Measurements from ENCODE around the gene GPR139. TPM values are rescaled to one million over a fixed set of nuclear protein-coding genes. Genes with fewer than 3 reads are reported as not detected.

GPR139 gene
- total RNA-seq: not detected

GRCh38 chr16:20073203-20074098, at the start of gene GPR139:
GPR139 (minus strand) TSS chr16:20073890; CDS start chr16:20073616, 274 bp downstream.
- H3K4me3 ChIP-seq: no peak within 1 kb of the TSS

DNA sequence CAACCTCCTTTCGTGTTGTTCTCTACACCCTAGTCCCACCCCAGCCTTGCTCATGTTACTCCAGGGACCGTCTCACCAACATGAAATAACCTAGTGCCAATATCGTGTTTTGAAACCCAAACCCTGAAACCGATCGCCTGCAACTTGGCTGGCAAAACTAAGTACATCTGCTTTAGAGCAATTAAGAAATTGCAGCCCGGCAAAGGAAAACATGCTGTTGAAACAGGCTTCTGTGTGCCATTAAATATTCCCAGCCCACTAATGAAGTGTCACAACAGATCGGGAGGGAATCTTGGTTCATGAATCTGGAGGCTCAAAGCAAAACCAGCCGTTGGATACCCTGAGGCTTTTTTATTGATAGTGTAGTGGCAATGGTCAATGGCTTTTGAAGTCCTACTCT, 48.3 kb upstream of the GPR139 start:
- no peak for DNase-seq (ENCODE audit: low spot score)
- H3K27me3 ChIP-seq (replicated peaks; ENCODE audit: insufficient read depth): no peaks in the 10 kb centered on the region
- H3K4me1 ChIP-seq (ENCODE audit: control insufficient read depth in 1 of 2, low read depth in 2 of 2): no peaks in the 10 kb centered on the region
- H3K27ac ChIP-seq: no peak overlapping the region
- TF ChIP-seq, protein P1, sequence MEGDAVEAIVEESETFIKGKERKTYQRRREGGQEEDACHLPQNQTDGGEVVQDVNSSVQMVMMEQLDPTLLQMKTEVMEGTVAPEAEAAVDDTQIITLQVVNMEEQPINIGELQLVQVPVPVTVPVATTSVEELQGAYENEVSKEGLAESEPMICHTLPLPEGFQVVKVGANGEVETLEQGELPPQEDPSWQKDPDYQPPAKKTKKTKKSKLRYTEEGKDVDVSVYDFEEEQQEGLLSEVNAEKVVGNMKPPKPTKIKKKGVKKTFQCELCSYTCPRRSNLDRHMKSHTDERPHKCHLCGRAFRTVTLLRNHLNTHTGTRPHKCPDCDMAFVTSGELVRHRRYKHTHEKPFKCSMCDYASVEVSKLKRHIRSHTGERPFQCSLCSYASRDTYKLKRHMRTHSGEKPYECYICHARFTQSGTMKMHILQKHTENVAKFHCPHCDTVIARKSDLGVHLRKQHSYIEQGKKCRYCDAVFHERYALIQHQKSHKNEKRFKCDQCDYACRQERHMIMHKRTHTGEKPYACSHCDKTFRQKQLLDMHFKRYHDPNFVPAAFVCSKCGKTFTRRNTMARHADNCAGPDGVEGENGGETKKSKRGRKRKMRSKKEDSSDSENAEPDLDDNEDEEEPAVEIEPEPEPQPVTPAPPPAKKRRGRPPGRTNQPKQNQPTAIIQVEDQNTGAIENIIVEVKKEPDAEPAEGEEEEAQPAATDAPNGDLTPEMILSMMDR (IDR thresholded peaks at IDR 0.05): no peak
- H3K36me3 ChIP-seq: no peaks in the 10 kb centered on the region
- ATAC-seq (ENCODE audit: insufficient number of reproducible peaks, low FRiP score, low read depth): no peak
- no peak overlapping the region for H3K4me3 ChIP-seq
- H3K9me3 ChIP-seq: no peaks in the 10 kb centered on the region

More at GRCh38 chr16:20073203-20074098, at the start of gene GPR139:
- Histone ChIP-seq H3K27me3 (replicated peaks; ENCODE audit: insufficient read depth) (no peaks in the 10 kb centered on the region), H3K36me3 (no peaks in the 10 kb centered on the region), H3K27ac (no peak within 1 kb of the TSS), H3K9me3 (no peaks in the 10 kb centered on the region), H3K4me1 (ENCODE audit: control insufficient read depth in 1 of 2, low read depth in 2 of 2) (no peaks in the 10 kb centered on the region)
- DNase-seq (ENCODE audit: low spot score): no peak
- ATAC-seq (ENCODE audit: insufficient number of reproducible peaks, low FRiP score, low read depth): no peak
- TF ChIP-seq, protein P1 (IDR thresholded peaks at IDR 0.05): no peak

DNA sequence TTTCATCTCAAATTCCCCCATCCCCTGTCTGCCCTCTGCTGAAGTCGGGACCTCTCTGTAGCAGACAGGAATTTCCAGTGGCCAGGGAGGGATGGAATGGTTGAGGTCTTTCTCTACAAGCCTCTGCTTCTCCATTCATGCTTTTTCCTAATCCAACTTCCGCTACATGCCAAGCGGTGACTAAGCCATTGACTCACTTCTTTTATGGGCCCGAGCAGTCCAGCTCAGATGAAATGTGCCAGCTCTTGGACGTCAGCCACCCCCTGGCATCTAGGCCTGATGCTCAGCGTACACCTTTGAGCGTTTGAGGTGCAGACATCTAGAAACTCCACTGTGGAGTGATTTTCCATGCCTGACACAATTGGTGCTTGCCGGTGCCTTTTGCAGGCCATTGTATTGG, 40.7 kb upstream of the GPR139 start:
- H3K27ac ChIP-seq: no peak overlapping the region
- H3K9me3 ChIP-seq: no peaks in the 10 kb centered on the region
- H3K36me3 ChIP-seq: no peaks in the 10 kb centered on the region
- no peak for DNase-seq (ENCODE audit: low spot score)
- H3K4me3 ChIP-seq: no peak overlapping the region
- no peak for ATAC-seq (ENCODE audit: insufficient number of reproducible peaks, low FRiP score, low read depth)
- TF ChIP-seq, protein P1 (IDR thresholded peaks at IDR 0.05): no peak
- H3K27me3 ChIP-seq (replicated peaks; ENCODE audit: insufficient read depth): no peaks in the 10 kb centered on the region
- no peaks in the 10 kb centered on the region for H3K4me1 ChIP-seq (ENCODE audit: control insufficient read depth in 1 of 2, low read depth in 2 of 2)

- DNase-seq (ENCODE audit: low spot score) (no peak), ATAC-seq (ENCODE audit: insufficient number of reproducible peaks, low FRiP score, low read depth) (no peak)
- no peaks in the 10 kb centered on the region for H3K4me1 ChIP-seq (ENCODE audit: control insufficient read depth in 1 of 2, low read depth in 2 of 2)
- TF ChIP-seq, protein P1 (IDR thresholded peaks at IDR 0.05): no peak
- no peaks in the 10 kb centered on the region for H3K36me3 ChIP-seq
- no peaks in the 10 kb centered on the region for H3K9me3 ChIP-seq
- no peaks in the 10 kb centered on the region for H3K27me3 ChIP-seq (replicated peaks; ENCODE audit: insufficient read depth)
- H3K4me3 ChIP-seq: no peak overlapping the region
- H3K27ac ChIP-seq: no peak overlapping the region
Measured at GRCh38 chr16:20111143-20111542, 37.5 kb upstream of the GPR139 start.

GRCh38 chr16:20107083-20107482, 33.4 kb upstream of the GPR139 start:
- ATAC-seq (ENCODE audit: insufficient number of reproducible peaks, low FRiP score, low read depth) (no peak), DNase-seq (ENCODE audit: low spot score) (no peak)
- no peaks in the 10 kb centered on the region for H3K36me3 ChIP-seq
- H3K4me1 ChIP-seq (ENCODE audit: control insufficient read depth in 1 of 2, low read depth in 2 of 2): no peaks in the 10 kb centered on the region
- H3K27ac ChIP-seq: no peak overlapping the region
- H3K27me3 ChIP-seq (replicated peaks; ENCODE audit: insufficient read depth): no peaks in the 10 kb centered on the region
- H3K9me3 ChIP-seq: no peaks in the 10 kb centered on the region
- TF ChIP-seq, protein P1 (IDR thresholded peaks at IDR 0.05): no peak
- no peak overlapping the region for H3K4me3 ChIP-seq

All from thoracic aorta (tissue), 2 donors.